ENCODE data around the gene CLDN9. TPM values are rescaled to one million over a fixed set of nuclear protein-coding genes. Genes with fewer than 3 reads are reported as not detected.

CLDN9 gene
- total and polyA plus RNA-seq, 9 of the 15 experiments (the other 6 are each of a cell fraction or from before 2014, with no cell fraction given) = 0.12 to 0.44 (median 0.22) TPM; not detected in 4

GRCh38 chr16:2976201-2976600, 36.5 kb upstream of the CLDN9 start:
- Histone ChIP-seq H3K36me3 (ENCODE audit: control insufficient read depth, insufficient read depth, low read length) (peaks cover 83% of the 10 kb centered on the region; the same call in 2 of the 3 replicates), H2AFZ (ENCODE audit: low read depth, low read length) (no peak overlapping the region), H3K4me2 (ENCODE audit: insufficient read depth, low read length) (no peak overlapping the region), H3K9me3 (replicated peaks; ENCODE audit: control insufficient read depth, insufficient read depth, low read depth, low read length) (no peaks in the 10 kb centered on the region), H3K27me3 (ENCODE audit: control insufficient read depth in 2 of 2, insufficient read depth in 2 of 2, low read length in 2 of 2) (no peaks in the 10 kb centered on the region), H3K4me1 (replicated peaks in 1 of 2; ENCODE audit: control insufficient read depth in 2 of 2, insufficient read depth in 2 of 2, low read length in 2 of 2) (peaks cover 0 to 90% of the 10 kb centered on the region in 2 experiments; a peak in 4 of 5 replicates), H3K9ac (ENCODE audit: insufficient read depth in 1 of 2, low read depth in 2 of 2, low read length in 2 of 2) (peak overlapping the region in 1 of 2 experiments; percentile 79; a peak in 2 of 4 replicates), H3K79me2 (ENCODE audit: control insufficient read depth, insufficient read depth, low read length) (peaks cover 50% of the 10 kb centered on the region), H4K20me1 (replicated peaks; ENCODE audit: control insufficient read depth, insufficient read depth, low read length) (peaks cover 13% of the 10 kb centered on the region), H3K4me3 (no peak overlapping the region), H3K9me1 (ENCODE audit: control insufficient read depth, insufficient read depth, low read length) (no peaks in the 10 kb centered on the region), H3K27ac (ENCODE audit: extremely low read depth, low read depth, low read length) (no peak overlapping the region)
- no peak for DNase-seq (ENCODE audit: extremely low read depth in 1 of 4, low spot score in 3 of 4)
- intact Hi-C loops (cut with micrococcal nuclease) = no loop called here
- TF ChIP-seq RBFOX2 (IDR thresholded peaks at IDR 0.05; ENCODE audit: low read depth, low read length) (peak; percentile 58), RBM22 (IDR thresholded peaks at IDR 0.05; ENCODE audit: low read depth, low read length, poor library complexity, severe bottlenecking) (no peak)
- ChIA-PET CTCF (ENCODE audit: low intra/inter-chr PET ratio) (no interaction called here), POLR2A (interaction anchor here (1.0 to 1.3 kb wide), 2 partner anchors 9 to 20 kb away, joined by 3 read pairs; no protein-coding TSS in a partner anchor)
- 95% methylated on average over 6 of the region's 7 CpGs for WGBS (ENCODE audit: insufficient coverage, low coverage, missing lambda C conversion rate)
- no peak for FAIRE-seq
- no peak for ATAC-seq
- in situ Hi-C loops (cut with MboI) = no loop called here
- BruUV-seq (replicated peaks) = no TSS peak

- Histone ChIP-seq H3K9me1 (ENCODE audit: control insufficient read depth, insufficient read depth, low read length) (no peaks in the 10 kb centered on the region), H3K4me2 (ENCODE audit: insufficient read depth, low read length) (no peak overlapping the region), H2AFZ (ENCODE audit: low read depth, low read length) (no peak overlapping the region), H3K9ac (ENCODE audit: insufficient read depth in 1 of 2, low read depth in 2 of 2, low read length in 2 of 2) (peak overlapping the region in 1 of 2 experiments; percentile 79; a peak in 2 of 4 replicates), H3K36me3 (ENCODE audit: control insufficient read depth, insufficient read depth, low read length) (peaks cover 78% of the 10 kb centered on the region; the same call in 2 of the 3 replicates), H3K27ac (ENCODE audit: extremely low read depth, low read depth, low read length) (no peak overlapping the region), H3K4me3 (no peak overlapping the region), H3K27me3 (ENCODE audit: control insufficient read depth in 2 of 2, insufficient read depth in 2 of 2, low read length in 2 of 2) (no peaks in the 10 kb centered on the region), H4K20me1 (replicated peaks; ENCODE audit: control insufficient read depth, insufficient read depth, low read length) (peaks cover 11% of the 10 kb centered on the region), H3K4me1 (replicated peaks in 1 of 2; ENCODE audit: control insufficient read depth in 2 of 2, insufficient read depth in 2 of 2, low read length in 2 of 2) (peaks cover 3 to 90% of the 10 kb centered on the region in 2 experiments), H3K79me2 (ENCODE audit: control insufficient read depth, insufficient read depth, low read length) (peaks cover 47% of the 10 kb centered on the region), H3K9me3 (replicated peaks; ENCODE audit: control insufficient read depth, insufficient read depth, low read depth, low read length) (no peaks in the 10 kb centered on the region)
- DNase-seq (ENCODE audit: extremely low read depth in 1 of 4, low spot score in 3 of 4) = no peak
- ChIA-PET CTCF (ENCODE audit: low intra/inter-chr PET ratio) (no interaction called here), POLR2A (interaction anchor here (0.6 to 1.3 kb wide), 4 partner anchors 9 to 127 kb away, joined by 3 read pairs; no protein-coding TSS in a partner anchor)
- in situ Hi-C loops (cut with MboI) = no loop called here
- intact Hi-C loops (cut with micrococcal nuclease) = no loop called here
- 96% methylated on average over 15 of the region's 15 CpGs for WGBS (ENCODE audit: insufficient coverage, low coverage, missing lambda C conversion rate)
- no peak for ATAC-seq
- BruUV-seq (replicated peaks) = no TSS peak
- no peak for FAIRE-seq
- peak; percentile 65 for TF ChIP-seq POLR2G (IDR thresholded peaks at IDR 0.05; ENCODE audit: low read depth, low read length)
- no peak for TF ChIP-seq TFE3 (CRISPR knock-in tag; IDR thresholded peaks at IDR 0.05)
- no peak for TF ChIP-seq RNF2 (IDR thresholded peaks at IDR 0.05)
- TF ChIP-seq ZBTB8A (IDR thresholded peaks at IDR 0.05; ENCODE audit: partially characterized antibody) = no peak
- no peak for TF ChIP-seq LCOR (CRISPR knock-in tag; IDR thresholded peaks at IDR 0.05)
- TF ChIP-seq NR3C1 (CRISPR knock-in tag; IDR thresholded peaks at IDR 0.05) = no peak
- peak; percentile 64 for TF ChIP-seq RBFOX2 (IDR thresholded peaks at IDR 0.05; ENCODE audit: low read depth, low read length)
- TF ChIP-seq HNRNPK (IDR thresholded peaks at IDR 0.05; ENCODE audit: low read depth, low read length, poor library complexity, severe bottlenecking) = no peak
- no peak for TF ChIP-seq BRF1 (IDR thresholded peaks at IDR 0.05; ENCODE audit: borderline replicate concordance, extremely low read depth, insufficient read length)
- TF ChIP-seq ZNF146 (CRISPR knock-in tag; IDR thresholded peaks at IDR 0.05; ENCODE audit: unreplicated experiment) = no peak
- peak; percentile 15 for TF ChIP-seq HMGN3 (IDR thresholded peaks at IDR 0.05; ENCODE audit: borderline replicate concordance, extremely low read depth, insufficient read length, low read depth, low read length)
- no peak for TF ChIP-seq SRSF7 (optimal IDR thresholded peaks at IDR 0.05; ENCODE audit: low read depth, low read length)
- TF ChIP-seq ZNF766 (CRISPR knock-in tag; conservative IDR thresholded peaks at IDR 0.05) = no peak
These were observed 36.0 kb upstream of the CLDN9 start for GRCh38 chr16:2976673-2977072.
